Measurements from ENCODE around the gene RNGTT. TPM values are rescaled to one million over a fixed set of nuclear protein-coding genes. Genes with fewer than 3 reads are reported as not detected.

The RNGTT gene
- polyA plus RNA-seq, 1 donor (not counting 4 experiments of a cell fraction or from before 2014, with no cell fraction given), result 9.7 TPM

GRCh38 chr6:88869263-88870020 is 94.0 kb downstream of the RNGTT start:
- Histone ChIP-seq H3K9ac (ENCODE audit: control insufficient read depth, extremely low read depth, insufficient read depth, low read length) (no peak overlapping the region), H2AFZ (ENCODE audit: control insufficient read depth, low read length) (no peak overlapping the region), H3K9me1 (ENCODE audit: control insufficient read depth, extremely low read depth, insufficient read depth, low read length) (no peaks in the 10 kb centered on the region), H3K27ac (ENCODE audit: control insufficient read depth, insufficient read depth, low read length) (no peak overlapping the region), H3K4me3 (ENCODE audit: control insufficient read depth in 2 of 3, extremely low read depth in 1 of 3, insufficient read depth in 2 of 3, low read depth in 1 of 3, low read length in 3 of 3) (no peak overlapping the region), H3K27me3 (ENCODE audit: control insufficient read depth, extremely low read depth, insufficient read depth, low read length) (no peaks in the 10 kb centered on the region), H3K36me3 (ENCODE audit: control insufficient read depth in 2 of 2, extremely low read depth in 1 of 2, insufficient read depth in 2 of 2, low read length in 2 of 2) (no peaks in the 10 kb centered on the region), H3K79me2 (ENCODE audit: control insufficient read depth, insufficient read depth, low read length) (no peaks in the 10 kb centered on the region), H3K4me1 (ENCODE audit: control insufficient read depth, extremely low read depth, insufficient read depth, low read length) (peaks cover 14% of the 10 kb centered on the region), H3K4me2 (ENCODE audit: control insufficient read depth, extremely low read depth, insufficient read depth, low read depth, low read length) (no peak overlapping the region), H4K20me1 (ENCODE audit: control insufficient read depth, extremely low read depth, insufficient read depth, low read length) (no peaks in the 10 kb centered on the region), H3K9me3 (ENCODE audit: control insufficient read depth, low read depth, low read length) (no peaks in the 10 kb centered on the region)
- FAIRE-seq (peak; percentile 29), DNase-seq (ENCODE audit: low read depth, low spot score) (no peak)
- dilution Hi-C loops (cut with MboI; ENCODE audit: extremely low pct_ligation_motif_present, low sequenced_read_pairs), result no loop called here
- TF ChIP-seq EZH2 (IDR thresholded peaks at IDR 0.05; ENCODE audit: low read length), result no peak
- TF ChIP-seq, protein P1, sequence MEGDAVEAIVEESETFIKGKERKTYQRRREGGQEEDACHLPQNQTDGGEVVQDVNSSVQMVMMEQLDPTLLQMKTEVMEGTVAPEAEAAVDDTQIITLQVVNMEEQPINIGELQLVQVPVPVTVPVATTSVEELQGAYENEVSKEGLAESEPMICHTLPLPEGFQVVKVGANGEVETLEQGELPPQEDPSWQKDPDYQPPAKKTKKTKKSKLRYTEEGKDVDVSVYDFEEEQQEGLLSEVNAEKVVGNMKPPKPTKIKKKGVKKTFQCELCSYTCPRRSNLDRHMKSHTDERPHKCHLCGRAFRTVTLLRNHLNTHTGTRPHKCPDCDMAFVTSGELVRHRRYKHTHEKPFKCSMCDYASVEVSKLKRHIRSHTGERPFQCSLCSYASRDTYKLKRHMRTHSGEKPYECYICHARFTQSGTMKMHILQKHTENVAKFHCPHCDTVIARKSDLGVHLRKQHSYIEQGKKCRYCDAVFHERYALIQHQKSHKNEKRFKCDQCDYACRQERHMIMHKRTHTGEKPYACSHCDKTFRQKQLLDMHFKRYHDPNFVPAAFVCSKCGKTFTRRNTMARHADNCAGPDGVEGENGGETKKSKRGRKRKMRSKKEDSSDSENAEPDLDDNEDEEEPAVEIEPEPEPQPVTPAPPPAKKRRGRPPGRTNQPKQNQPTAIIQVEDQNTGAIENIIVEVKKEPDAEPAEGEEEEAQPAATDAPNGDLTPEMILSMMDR (optimal IDR thresholded peaks at IDR 0.05 in 1 of 3, IDR thresholded peaks at IDR 0.05 in 1 of 3, conservative IDR thresholded peaks at IDR 0.05 in 1 of 3; ENCODE audit: extremely low read depth in 1 of 3, insufficient read depth in 2 of 3, low read length in 3 of 3), result no peak

GRCh38 chr6:88867841-88868731 is 95.3 kb downstream of the RNGTT start:
- H3K9ac ChIP-seq (ENCODE audit: control insufficient read depth, extremely low read depth, insufficient read depth, low read length), result peak overlapping the region; percentile 37
- no peaks in the 10 kb centered on the region for H3K36me3 ChIP-seq (ENCODE audit: control insufficient read depth in 2 of 2, extremely low read depth in 1 of 2, insufficient read depth in 2 of 2, low read length in 2 of 2)
- H3K4me3 ChIP-seq (ENCODE audit: control insufficient read depth in 2 of 3, extremely low read depth in 1 of 3, insufficient read depth in 2 of 3, low read depth in 1 of 3, low read length in 3 of 3), result no peak overlapping the region
- H3K27me3 ChIP-seq (ENCODE audit: control insufficient read depth, extremely low read depth, insufficient read depth, low read length), result no peaks in the 10 kb centered on the region
- peak overlapping the region; percentile 72 for H3K4me2 ChIP-seq (ENCODE audit: control insufficient read depth, extremely low read depth, insufficient read depth, low read depth, low read length)
- H4K20me1 ChIP-seq (ENCODE audit: control insufficient read depth, extremely low read depth, insufficient read depth, low read length), result no peaks in the 10 kb centered on the region
- no peaks in the 10 kb centered on the region for H3K79me2 ChIP-seq (ENCODE audit: control insufficient read depth, insufficient read depth, low read length)
- no peak for TF ChIP-seq EZH2 (IDR thresholded peaks at IDR 0.05; ENCODE audit: low read length)
- TF ChIP-seq, protein P1 (optimal IDR thresholded peaks at IDR 0.05 in 1 of 3, IDR thresholded peaks at IDR 0.05 in 1 of 3, conservative IDR thresholded peaks at IDR 0.05 in 1 of 3; ENCODE audit: extremely low read depth in 1 of 3, insufficient read depth in 2 of 3, low read length in 3 of 3), result no peak
- DNase-seq (ENCODE audit: low read depth, low spot score) (peak; percentile 17), FAIRE-seq (peak; percentile 69)
- peak overlapping the region; percentile 40 for H2AFZ ChIP-seq (ENCODE audit: control insufficient read depth, low read length)
- no peaks in the 10 kb centered on the region for H3K9me1 ChIP-seq (ENCODE audit: control insufficient read depth, extremely low read depth, insufficient read depth, low read length)
- H3K27ac ChIP-seq (ENCODE audit: control insufficient read depth, insufficient read depth, low read length), result peak overlapping the region; percentile 81
- dilution Hi-C loops (cut with MboI; ENCODE audit: extremely low pct_ligation_motif_present, low sequenced_read_pairs), result no loop called here
- peaks cover 14% of the 10 kb centered on the region for H3K4me1 ChIP-seq (ENCODE audit: control insufficient read depth, extremely low read depth, insufficient read depth, low read length)
- no peaks in the 10 kb centered on the region for H3K9me3 ChIP-seq (ENCODE audit: control insufficient read depth, low read depth, low read length)
